Astrocyte (in vitro differentiated cells and primary cell): Measurements from ENCODE around the gene CHMP6.

ENCODE experiments used
- CTCF ChIP-seq: IDR thresholded peaks from 2 replicates; pipeline ENCODE4 v1.5.1; 2011; ENCODE audit warnings: low read depth, mild to moderate bottlenecking, inconsistent platforms, low read length, moderate library complexity; ENCODE audit not compliant: insufficient read depth
- EZH2 ChIP-seq: IDR thresholded peaks from 2 replicates; pipeline ENCODE4 v1.6.1; 2012; ENCODE audit warnings: mild to moderate bottlenecking, low read length, inconsistent platforms; ENCODE audit not compliant: insufficient read depth

- TF ChIP-seq CTCF: no peak
- TF ChIP-seq EZH2: no peak
Measured at GRCh38 chr17:81008140-81008539, 16.5 kb downstream of the CHMP6 start.
